Measurements from ENCODE around the gene RAB3D. TPM values are rescaled to one million over a fixed set of nuclear protein-coding genes. Genes with fewer than 3 reads are reported as not detected.

RAB3D gene
- total and polyA plus RNA-seq, 2 donors (not counting 1 experiment from before 2014, with no cell fraction given): 11.5 to 20.0 TPM

GRCh38 chr19:11273989-11274388 lies 65.5 kb downstream of the RAB3D start:
- Histone ChIP-seq H3K36me3 (ENCODE audit: control insufficient read depth, insufficient read depth, low read length) (no peaks in the 10 kb centered on the region), H2AFZ (ENCODE audit: low read length) (no peak overlapping the region), H3K9ac (ENCODE audit: insufficient read depth, low read length) (no peak overlapping the region), H3K9me3 (ENCODE audit: control insufficient read depth, insufficient read depth, low read depth, low read length) (no peaks in the 10 kb centered on the region), H3K27ac (ENCODE audit: insufficient read depth, low read length) (no peak overlapping the region), H3K27me3 (ENCODE audit: control insufficient read depth, insufficient read depth, low read length) (no peaks in the 10 kb centered on the region), H3K4me2 (ENCODE audit: extremely low read depth, insufficient read depth, low read length) (no peak overlapping the region), H3K79me2 (ENCODE audit: control insufficient read depth, insufficient read depth, low read length) (no peaks in the 10 kb centered on the region), H4K20me1 (ENCODE audit: control insufficient read depth, extremely low read depth, insufficient read depth, low read length) (no peaks in the 10 kb centered on the region), H3K4me3 (replicated peaks in 1 of 4; ENCODE audit: control extremely low read depth in 1 of 4, insufficient read depth in 1 of 4, low read depth in 3 of 4, low read length in 4 of 4) (no peak overlapping the region), H3K4me1 (ENCODE audit: control insufficient read depth, extremely low read depth, insufficient read depth, low read length) (peaks cover 5% of the 10 kb centered on the region)
- no peak for TF ChIP-seq CTCF (conservative IDR thresholded peaks at IDR 0.05 in 1 of 2, IDR thresholded peaks at IDR 0.05 in 1 of 2; ENCODE audit: low read depth in 1 of 2, low read length in 2 of 2)
- TF ChIP-seq EZH2 (IDR thresholded peaks at IDR 0.05; ENCODE audit: low read length, missing control alignments): no peak
- DNase-seq (ENCODE audit: low read depth in 2 of 2): no peak

- TF ChIP-seq EZH2 (IDR thresholded peaks at IDR 0.05; ENCODE audit: low read length, missing control alignments) (no peak), CTCF (conservative IDR thresholded peaks at IDR 0.05 in 1 of 2, IDR thresholded peaks at IDR 0.05 in 1 of 2; ENCODE audit: low read depth in 1 of 2, low read length in 2 of 2) (no peak)
- Histone ChIP-seq H3K79me2 (ENCODE audit: control insufficient read depth, insufficient read depth, low read length) (no peaks in the 10 kb centered on the region), H3K4me1 (ENCODE audit: control insufficient read depth, extremely low read depth, insufficient read depth, low read length) (peaks cover 8% of the 10 kb centered on the region), H3K27me3 (ENCODE audit: control insufficient read depth, insufficient read depth, low read length) (no peaks in the 10 kb centered on the region), H3K4me2 (ENCODE audit: extremely low read depth, insufficient read depth, low read length) (no peak overlapping the region), H3K36me3 (ENCODE audit: control insufficient read depth, insufficient read depth, low read length) (no peaks in the 10 kb centered on the region), H3K27ac (ENCODE audit: insufficient read depth, low read length) (no peak overlapping the region), H3K4me3 (replicated peaks in 1 of 4; ENCODE audit: control extremely low read depth in 1 of 4, insufficient read depth in 1 of 4, low read depth in 3 of 4, low read length in 4 of 4) (no peak overlapping the region), H3K9ac (ENCODE audit: insufficient read depth, low read length) (no peak overlapping the region), H2AFZ (ENCODE audit: low read length) (no peak overlapping the region), H4K20me1 (ENCODE audit: control insufficient read depth, extremely low read depth, insufficient read depth, low read length) (no peaks in the 10 kb centered on the region), H3K9me3 (ENCODE audit: control insufficient read depth, insufficient read depth, low read depth, low read length) (no peaks in the 10 kb centered on the region)
- no peak for DNase-seq (ENCODE audit: low read depth in 2 of 2)
Observed at GRCh38 chr19:11273296-11273695, 66.2 kb downstream of the RAB3D start.

Other genes starting within 250 kb of the RAB3D start
- gene SPC24, start 183.9 kb downstream of the RAB3D start, total RNA-seq: 3.9 and 32.0 TPM in 2 replicates
- gene SPC24, start 183.9 kb downstream of the RAB3D start, polyA plus RNA-seq: 8.1 and 32.0 TPM in 2 replicates
- 435 and 511 TPM in 2 replicates for gene KANK2, start 142.1 kb downstream of the RAB3D start, total RNA-seq
- gene KANK2, start 142.1 kb downstream of the RAB3D start, polyA plus RNA-seq: 192 and 197 TPM in 2 replicates
- not detected in 2 replicates for gene ANGPTL8, start 100.0 kb downstream of the RAB3D start, total RNA-seq
- gene ANGPTL8, start 100.0 kb downstream of the RAB3D start, polyA plus RNA-seq: not detected in 2 replicates
- 10.5 and 17.7 TPM in 2 replicates for gene DOCK6, start 77.1 kb downstream of the RAB3D start, total RNA-seq
- 6.9 and 10.0 TPM in 2 replicates for gene DOCK6, start 77.1 kb downstream of the RAB3D start, polyA plus RNA-seq
- not detected in 2 replicates for gene TSPAN16, start 43.5 kb downstream of the RAB3D start, total RNA-seq
- gene TSPAN16, start 43.5 kb downstream of the RAB3D start, polyA plus RNA-seq: not detected in 2 replicates
- gene TMEM205, start 6.6 kb upstream of the RAB3D start, total RNA-seq: 54.7 and 76.8 TPM in 2 replicates
- gene TMEM205, start 6.6 kb upstream of the RAB3D start, polyA plus RNA-seq: 68.4 and 78.6 TPM in 2 replicates
- gene CCDC159, start 6.9 kb upstream of the RAB3D start, total RNA-seq: 10.1 and 11.3 TPM in 2 replicates
- 13.8 and 14.4 TPM in 2 replicates for gene CCDC159, start 6.9 kb upstream of the RAB3D start, polyA plus RNA-seq
- 7.4 and 13.0 TPM in 2 replicates for gene PLPPR2, start 15.8 kb upstream of the RAB3D start, total RNA-seq
- gene PLPPR2, start 15.8 kb upstream of the RAB3D start, polyA plus RNA-seq: 17.6 and 21.2 TPM in 2 replicates
- gene SWSAP1, start 35.0 kb upstream of the RAB3D start, total RNA-seq: 0.50 and 0.51 TPM in 2 replicates
- gene SWSAP1, start 35.0 kb upstream of the RAB3D start, polyA plus RNA-seq: 0.76 and 1.2 TPM in 2 replicates
- 6.4 and 9.2 TPM in 2 replicates for gene EPOR, start 44.7 kb upstream of the RAB3D start, total RNA-seq
- gene EPOR, start 44.7 kb upstream of the RAB3D start, polyA plus RNA-seq: 3.6 and 3.8 TPM in 2 replicates
- gene RGL3, start 79.7 kb upstream of the RAB3D start, total RNA-seq: 1.8 and 4.0 TPM in 2 replicates
- gene RGL3, start 79.7 kb upstream of the RAB3D start, polyA plus RNA-seq: 0.20 and 0.90 TPM in 2 replicates
- gene ODAD3, start 95.5 kb upstream of the RAB3D start, total RNA-seq: 0.26 and 0.66 TPM in 2 replicates
- 0.32 and 0.67 TPM in 2 replicates for gene ODAD3, start 95.5 kb upstream of the RAB3D start, polyA plus RNA-seq
- 120 and 134 TPM in 2 replicates for gene PRKCSH, start 96.0 kb upstream of the RAB3D start, total RNA-seq
- gene PRKCSH, start 96.0 kb upstream of the RAB3D start, polyA plus RNA-seq: 110 and 117 TPM in 2 replicates
- under 0.01 TPM in 1 of 2 replicates, not detected in the other for gene ELAVL3, start 141.4 kb upstream of the RAB3D start, total RNA-seq
- gene ELAVL3, start 141.4 kb upstream of the RAB3D start, polyA plus RNA-seq: not detected in 2 replicates
- 3.5 and 3.6 TPM in 2 replicates for gene ZNF653, start 166.2 kb upstream of the RAB3D start, total RNA-seq
- 3.1 and 5.5 TPM in 2 replicates for gene ZNF653, start 166.2 kb upstream of the RAB3D start, polyA plus RNA-seq
- 33.5 and 49.1 TPM in 2 replicates for gene ECSIT, start 189.5 kb upstream of the RAB3D start, total RNA-seq
- 19.3 and 22.6 TPM in 2 replicates for gene ECSIT, start 189.5 kb upstream of the RAB3D start, polyA plus RNA-seq
- 17.2 and 20.3 TPM in 2 replicates for gene CNN1, start 199.2 kb upstream of the RAB3D start, total RNA-seq
- 24.0 and 83.9 TPM in 2 replicates for gene CNN1, start 199.2 kb upstream of the RAB3D start, polyA plus RNA-seq
- gene ELOF1, start 219.6 kb upstream of the RAB3D start, total RNA-seq: 28.2 and 29.6 TPM in 2 replicates
- gene ELOF1, start 219.6 kb upstream of the RAB3D start, polyA plus RNA-seq: 52.2 and 57.8 TPM in 2 replicates
- 1.2 and 2.6 TPM in 2 replicates for gene ACP5, start 238.0 kb upstream of the RAB3D start, total RNA-seq
- 0.19 and 2.2 TPM in 2 replicates for gene ACP5, start 238.0 kb upstream of the RAB3D start, polyA plus RNA-seq